A673 (cell line): Measurements from ENCODE around the gene C2CD2L.

Experiments
- EZH2 ChIP-seq: fragments of 200-600 bp; sonication (generic); IDR thresholded peaks from 2 replicates; pipeline ENCODE4 v1.6.1; 2017; ENCODE audit warnings: borderline replicate concordance, low read depth, mild to moderate bottlenecking, mixed read lengths, antibody characterized with exemption, low read length; ENCODE audit not compliant: poor library complexity, severe bottlenecking
- TF ChIP-seq, protein P1 (sequence below): fragments of 300-800, 200-600 bp; sonication (generic); conservative IDR thresholded peaks from 2 replicates; pipeline ENCODE4 v1.5.1; 2017; ENCODE audit warnings: low read depth, mild to moderate bottlenecking, antibody characterized with exemption, low read length, moderate library complexity, mixed read lengths

DNA sequence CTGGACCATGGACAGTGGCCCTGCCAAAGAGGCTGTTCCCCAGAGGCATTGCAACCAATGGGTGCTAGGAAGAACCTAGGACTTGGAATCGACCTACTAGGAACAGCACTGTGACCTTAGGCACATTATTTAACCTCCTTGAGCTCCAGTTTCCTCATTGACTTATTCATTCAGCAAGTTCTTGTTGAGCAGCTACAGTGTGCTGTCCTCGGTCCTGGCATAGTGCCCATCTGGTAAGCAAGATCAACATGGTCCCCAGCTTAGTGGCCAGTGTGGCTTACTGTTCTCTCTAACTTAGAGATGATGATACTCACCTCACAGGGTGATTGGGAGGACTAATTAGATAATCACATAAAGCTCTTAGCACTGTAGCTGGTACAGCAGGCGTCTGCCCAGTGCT is 49.9 kb downstream of the C2CD2L start:
- TF ChIP-seq, protein P1, sequence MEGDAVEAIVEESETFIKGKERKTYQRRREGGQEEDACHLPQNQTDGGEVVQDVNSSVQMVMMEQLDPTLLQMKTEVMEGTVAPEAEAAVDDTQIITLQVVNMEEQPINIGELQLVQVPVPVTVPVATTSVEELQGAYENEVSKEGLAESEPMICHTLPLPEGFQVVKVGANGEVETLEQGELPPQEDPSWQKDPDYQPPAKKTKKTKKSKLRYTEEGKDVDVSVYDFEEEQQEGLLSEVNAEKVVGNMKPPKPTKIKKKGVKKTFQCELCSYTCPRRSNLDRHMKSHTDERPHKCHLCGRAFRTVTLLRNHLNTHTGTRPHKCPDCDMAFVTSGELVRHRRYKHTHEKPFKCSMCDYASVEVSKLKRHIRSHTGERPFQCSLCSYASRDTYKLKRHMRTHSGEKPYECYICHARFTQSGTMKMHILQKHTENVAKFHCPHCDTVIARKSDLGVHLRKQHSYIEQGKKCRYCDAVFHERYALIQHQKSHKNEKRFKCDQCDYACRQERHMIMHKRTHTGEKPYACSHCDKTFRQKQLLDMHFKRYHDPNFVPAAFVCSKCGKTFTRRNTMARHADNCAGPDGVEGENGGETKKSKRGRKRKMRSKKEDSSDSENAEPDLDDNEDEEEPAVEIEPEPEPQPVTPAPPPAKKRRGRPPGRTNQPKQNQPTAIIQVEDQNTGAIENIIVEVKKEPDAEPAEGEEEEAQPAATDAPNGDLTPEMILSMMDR: no peak
- TF ChIP-seq EZH2: no peak
